Testis (tissue), 3 donors: ENCODE results near the gene GABARAPL1. TPM values are rescaled to one million over a fixed set of nuclear protein-coding genes. Genes with fewer than 3 reads are reported as not detected.

Experiments
- DNase-seq: peaks from one replicate; pipeline ENCODE4 v3.0.0-alpha.2; 2019
- H3K27ac ChIP-seq, 2 donors: fragments of 200-600 bp; sonication (generic); one replicate each; pipeline ENCODE4 v1.5.1; 2019
- H3K27me3 ChIP-seq: fragments of 200-600 bp; sonication (generic); one replicate; pipeline ENCODE4 v1.5.1; 2019
- H3K36me3 ChIP-seq: fragments of 200-600 bp; sonication (generic); one replicate; pipeline ENCODE4 v1.5.1; 2017; ENCODE audit warnings: low read depth; ENCODE audit errors: missing control alignments
- H3K4me1 ChIP-seq: fragments of 200-600 bp; sonication (generic); one replicate; pipeline ENCODE4 v1.5.1; 2019
- H3K4me3 ChIP-seq, 2 donors: fragments of 200-600 bp; sonication (generic); one replicate each; pipeline ENCODE4 v1.5.1; 2017 to 2019
- H3K9me3 ChIP-seq: fragments of 200-600 bp; sonication (generic); one replicate; pipeline ENCODE4 v1.5.1; 2017
- POLR2A ChIP-seq: fragments of 450-650 bp; IDR thresholded peaks from one replicate; pipeline ENCODE4 v1.6.1; 2017; ENCODE audit warnings: antibody characterized with exemption, mild to moderate bottlenecking, moderate library complexity
- WGBS, 2 donors: methylation state at CpG; one replicate each; pipeline ENCODE4 v1.1.5; 2018; 5-methylcytosine and 5-hydroxymethylcytosine counted together
- intact Hi-C: fragments of 100-400 bp; cut with DNase I; formaldehyde crosslinking; loops from one replicate; pipeline ENCODE4 v1.15.1; 2023; ENCODE audit warnings: low total_unique reads
- polyA plus RNA-seq: library from polyadenylated mRNA; stranded (reverse); fragments of 350-450 nt; fragmentation: Illumina TruSeq; extraction: RNeasy Lipid Tissue Mini Kit (QIAGEN cat#74804); gene quantifications from one replicate; pipeline ENCODE4 v1.2.3, GENCODE V29; 2014; ENCODE audit warnings: low read depth, low replicate concordance; ENCODE audit not compliant: insufficient read depth
- total RNA-seq, 2 donors: library from RNA; depleted of rRNA; stranded (reverse); fragments of >200 nt; gene quantifications; one replicate each; pipeline ENCODE4 v1.2.3, GENCODE V29; 2016
- TF ChIP-seq, protein P1 (sequence below), 3 experiments: fragments of 450-650 bp in 2 of 3; fragments of 200-600 bp in 1 of 3; sonication (generic) in 1 of 3; IDR thresholded peaks; one replicate each; pipeline ENCODE4 v1.5.1; 2016 to 2019; ENCODE audit warnings: antibody characterized with exemption in 3 of 3, mild to moderate bottlenecking in 2 of 3, moderate library complexity in 1 of 3

GABARAPL1 gene
- total and polyA plus RNA-seq, 3 donors from 2014 or later = 56.2 to 74.0 (median 67.7) TPM

DNA sequence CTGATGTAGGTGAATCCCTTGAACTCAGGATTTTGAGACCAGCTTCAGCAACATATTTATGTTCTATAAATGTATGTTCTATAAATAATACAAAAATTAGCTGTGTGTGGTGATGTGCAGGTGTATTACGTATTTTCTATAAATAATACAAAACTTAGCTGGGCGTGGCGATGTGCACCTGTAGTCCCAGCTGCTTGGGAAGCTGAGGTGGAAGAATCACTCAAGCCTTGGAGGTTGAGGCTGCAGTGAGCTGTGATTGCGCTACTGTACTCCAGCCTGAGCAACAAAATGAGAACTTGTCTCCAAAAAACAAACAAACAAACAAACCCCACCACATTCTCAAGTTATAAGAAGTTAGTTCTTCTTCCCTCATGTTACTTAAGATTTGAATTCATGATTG is 39.5 kb downstream of the GABARAPL1 start:
- WGBS, 2 donors = 95 to 96% methylated on average over 4 of the region's 4 CpGs
- DNase-seq = no peak
- Histone ChIP-seq H3K27me3 (no peaks in the 10 kb centered on the region), H3K4me3 (no peak overlapping the region), H3K9me3 (no peaks in the 10 kb centered on the region), H3K27ac (no peak overlapping the region), H3K36me3 (no peaks in the 10 kb centered on the region), H3K4me1 (no peaks in the 10 kb centered on the region)
- TF ChIP-seq POLR2A = no peak
- TF ChIP-seq, protein P1, sequence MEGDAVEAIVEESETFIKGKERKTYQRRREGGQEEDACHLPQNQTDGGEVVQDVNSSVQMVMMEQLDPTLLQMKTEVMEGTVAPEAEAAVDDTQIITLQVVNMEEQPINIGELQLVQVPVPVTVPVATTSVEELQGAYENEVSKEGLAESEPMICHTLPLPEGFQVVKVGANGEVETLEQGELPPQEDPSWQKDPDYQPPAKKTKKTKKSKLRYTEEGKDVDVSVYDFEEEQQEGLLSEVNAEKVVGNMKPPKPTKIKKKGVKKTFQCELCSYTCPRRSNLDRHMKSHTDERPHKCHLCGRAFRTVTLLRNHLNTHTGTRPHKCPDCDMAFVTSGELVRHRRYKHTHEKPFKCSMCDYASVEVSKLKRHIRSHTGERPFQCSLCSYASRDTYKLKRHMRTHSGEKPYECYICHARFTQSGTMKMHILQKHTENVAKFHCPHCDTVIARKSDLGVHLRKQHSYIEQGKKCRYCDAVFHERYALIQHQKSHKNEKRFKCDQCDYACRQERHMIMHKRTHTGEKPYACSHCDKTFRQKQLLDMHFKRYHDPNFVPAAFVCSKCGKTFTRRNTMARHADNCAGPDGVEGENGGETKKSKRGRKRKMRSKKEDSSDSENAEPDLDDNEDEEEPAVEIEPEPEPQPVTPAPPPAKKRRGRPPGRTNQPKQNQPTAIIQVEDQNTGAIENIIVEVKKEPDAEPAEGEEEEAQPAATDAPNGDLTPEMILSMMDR (IDR thresholded peaks at IDR 0.05) = no peak
- intact Hi-C loops = no loop called here

DNA sequence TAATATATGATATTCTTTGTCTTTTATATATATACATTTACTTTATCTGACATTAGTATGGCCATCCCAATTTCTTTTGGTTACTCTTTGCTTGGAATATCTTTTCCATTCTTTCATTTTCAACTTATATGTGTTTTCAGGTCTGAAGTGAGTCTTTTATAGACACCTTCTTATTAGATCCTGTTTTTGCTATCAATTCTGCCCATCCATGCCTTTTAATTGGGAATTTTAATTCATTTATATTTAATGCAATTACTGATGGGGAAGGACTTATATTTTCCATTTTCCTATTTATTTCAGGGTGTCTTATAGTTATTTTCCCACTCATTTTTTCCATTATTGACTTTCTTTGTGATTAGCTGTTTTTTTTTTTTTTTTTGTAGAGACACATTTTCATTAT is 43.4 kb downstream of the GABARAPL1 start:
- H3K27ac ChIP-seq = no peak overlapping the region
- no peak for DNase-seq
- no peaks in the 10 kb centered on the region for H3K9me3 ChIP-seq
- no peak overlapping the region for H3K4me3 ChIP-seq
- no peak for TF ChIP-seq POLR2A
- TF ChIP-seq, protein P1 (IDR thresholded peaks at IDR 0.05) = no peak
- H3K36me3 ChIP-seq = no peaks in the 10 kb centered on the region
- no peaks in the 10 kb centered on the region for H3K27me3 ChIP-seq
- intact Hi-C loops = no loop called here
- no peaks in the 10 kb centered on the region for H3K4me1 ChIP-seq

DNA sequence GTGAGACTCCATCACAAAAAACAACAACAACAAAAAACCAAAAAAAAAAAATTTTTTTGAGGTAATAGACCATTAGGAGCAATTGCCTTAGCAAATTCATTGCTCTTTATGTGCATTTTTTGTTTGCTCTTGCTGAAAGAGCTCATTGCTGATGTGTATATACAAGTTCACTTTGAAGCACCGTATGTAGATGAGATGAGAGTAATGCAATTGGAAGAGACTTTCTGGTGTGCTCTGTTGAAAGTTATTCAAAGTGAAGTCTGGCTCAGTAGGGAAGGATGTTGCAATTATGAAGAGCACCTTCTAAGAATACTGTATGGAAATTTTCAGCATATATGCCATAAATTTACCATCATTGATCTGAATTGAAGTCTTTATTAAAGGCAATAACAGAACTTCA is 48.2 kb downstream of the GABARAPL1 start:
- H3K27me3 ChIP-seq = no peaks in the 10 kb centered on the region
- intact Hi-C loops = no loop called here
- no peaks in the 10 kb centered on the region for H3K4me1 ChIP-seq
- H3K9me3 ChIP-seq = no peaks in the 10 kb centered on the region
- H3K36me3 ChIP-seq = no peaks in the 10 kb centered on the region
- no peak overlapping the region for H3K27ac ChIP-seq
- WGBS, 2 donors = 0 to 3% methylated on average over 1 of the region's 1 CpG
- DNase-seq = no peak
- H3K4me3 ChIP-seq = no peak overlapping the region
- TF ChIP-seq POLR2A = no peak

DNA sequence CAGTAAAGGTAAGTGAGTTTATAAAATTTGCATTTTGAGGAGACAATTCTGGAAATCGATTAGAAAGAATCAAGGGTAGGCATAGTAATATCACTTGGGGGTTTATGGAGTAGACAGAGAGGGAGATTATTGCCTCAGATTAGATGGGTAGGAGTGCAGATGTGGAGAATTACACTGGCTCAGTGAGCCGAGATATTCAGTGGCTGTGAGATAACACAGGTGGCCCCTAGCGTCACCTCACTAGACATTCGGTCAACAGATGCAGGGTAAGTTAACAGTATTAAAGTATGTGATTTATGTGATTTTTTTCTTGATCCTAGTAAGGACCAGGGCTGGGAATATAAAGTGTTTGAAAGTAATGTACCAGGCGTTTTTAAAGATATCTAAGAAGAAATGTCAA is 55.4 kb downstream of the GABARAPL1 start:
- 65 to 68% methylated on average over 5 of the region's 5 CpGs for WGBS, 2 donors
- Histone ChIP-seq H3K4me1 (no peaks in the 10 kb centered on the region), H3K4me3 (no peak overlapping the region), H3K27ac (no peak overlapping the region), H3K27me3 (no peaks in the 10 kb centered on the region), H3K9me3 (no peaks in the 10 kb centered on the region), H3K36me3 (no peaks in the 10 kb centered on the region)
- TF ChIP-seq, protein P1 (IDR thresholded peaks at IDR 0.05) = no peak
- no peak for TF ChIP-seq POLR2A
- DNase-seq = no peak
- intact Hi-C loops = no loop called here

DNA sequence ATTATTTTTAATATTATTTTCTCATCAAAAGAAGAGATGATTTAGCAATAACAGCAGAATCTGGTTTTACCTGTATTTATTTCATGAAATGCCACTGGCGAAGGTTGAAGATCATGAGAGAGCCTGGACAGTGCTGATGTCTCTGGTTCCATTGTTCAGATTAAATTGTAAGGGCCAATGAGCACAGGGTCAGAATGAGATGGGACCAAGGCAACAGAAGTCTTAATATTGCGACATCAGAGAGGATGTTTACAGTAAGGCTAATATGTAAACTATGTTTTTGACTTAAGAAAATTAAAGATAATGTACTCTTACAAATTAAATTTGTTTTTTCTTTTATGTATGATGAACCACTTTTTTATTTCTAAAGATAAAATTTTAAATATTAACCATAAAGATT is 59.8 kb downstream of the GABARAPL1 start:
- TF ChIP-seq POLR2A = no peak
- TF ChIP-seq, protein P1 (IDR thresholded peaks at IDR 0.05) = no peak
- H3K4me1 ChIP-seq = no peaks in the 10 kb centered on the region
- intact Hi-C loops = no loop called here
- no peak overlapping the region for H3K27ac ChIP-seq
- DNase-seq = no peak
- no peaks in the 10 kb centered on the region for H3K27me3 ChIP-seq
- WGBS, 2 donors = 86 to 95% methylated on average over 2 of the region's 2 CpGs
- no peak overlapping the region for H3K4me3 ChIP-seq
- no peaks in the 10 kb centered on the region for H3K36me3 ChIP-seq
- no peaks in the 10 kb centered on the region for H3K9me3 ChIP-seq

Other genes with a start within 250 kb of the GABARAPL1 start
- gene CLEC12A, start 241.5 kb upstream of the GABARAPL1 start, total RNA-seq = under 1 TPM in 1 of 2 donors, not detected in 1; 0.31 TPM
- gene CLEC12A, start 241.5 kb upstream of the GABARAPL1 start, polyA plus RNA-seq = 2.0 TPM
- gene CLEC1B, start 213.8 kb upstream of the GABARAPL1 start, total RNA-seq = 1 to 10 TPM in 1 of 2 donors, under 1 TPM in 1; 0.63 to 1.7 TPM
- 1.2 TPM for gene CLEC1B, start 213.8 kb upstream of the GABARAPL1 start, polyA plus RNA-seq
- gene CLEC12B, start 202.2 kb upstream of the GABARAPL1 start, total RNA-seq = 10 to 100 TPM; 76.4 to 77.6 TPM
- gene CLEC12B, start 202.2 kb upstream of the GABARAPL1 start, polyA plus RNA-seq = 34.3 TPM
- 1 to 10 TPM; 2.6 to 5.4 TPM for gene CLEC9A, start 182.2 kb upstream of the GABARAPL1 start, total RNA-seq
- gene CLEC9A, start 182.2 kb upstream of the GABARAPL1 start, polyA plus RNA-seq = 6.3 TPM
- 1 to 10 TPM; 2.7 to 3.2 TPM for gene CLEC1A, start 113.9 kb upstream of the GABARAPL1 start, total RNA-seq
- 2.9 TPM for gene CLEC1A, start 113.9 kb upstream of the GABARAPL1 start, polyA plus RNA-seq
- 1 to 10 TPM; 1.9 to 4.4 TPM for gene CLEC7A, start 82.7 kb upstream of the GABARAPL1 start, total RNA-seq
- 4.8 TPM for gene CLEC7A, start 82.7 kb upstream of the GABARAPL1 start, polyA plus RNA-seq
- 1 to 10 TPM in 1 of 2 donors, under 1 TPM in 1; 0.87 to 2.5 TPM for gene OLR1, start 40.7 kb upstream of the GABARAPL1 start, total RNA-seq
- gene OLR1, start 40.7 kb upstream of the GABARAPL1 start, polyA plus RNA-seq = 5.9 TPM
- gene TMEM52B, start 33.8 kb upstream of the GABARAPL1 start, total RNA-seq = 1 to 10 TPM in 1 of 2 donors, under 1 TPM in 1; 0.74 to 1.2 TPM
- 0.76 TPM for gene TMEM52B, start 33.8 kb upstream of the GABARAPL1 start, polyA plus RNA-seq
- gene KLRD1, start 95.0 kb downstream of the GABARAPL1 start, total RNA-seq = under 1 TPM; 0.71 to 0.87 TPM
- gene KLRD1, start 95.0 kb downstream of the GABARAPL1 start, polyA plus RNA-seq = 1.6 TPM
- 1 to 10 TPM; 1.3 to 2.8 TPM for gene KLRK1, start 177.2 kb downstream of the GABARAPL1 start, total RNA-seq
- gene KLRK1, start 177.2 kb downstream of the GABARAPL1 start, polyA plus RNA-seq = 5.4 TPM
- not detected for gene KLRC4, start 196.9 kb downstream of the GABARAPL1 start, total RNA-seq
- not detected for gene KLRC4, start 196.9 kb downstream of the GABARAPL1 start, polyA plus RNA-seq
- gene KLRC3, start 207.7 kb downstream of the GABARAPL1 start, total RNA-seq = 1 to 10 TPM in 1 of 2 donors, not detected in 1; 1.3 TPM
- gene KLRC3, start 207.7 kb downstream of the GABARAPL1 start, polyA plus RNA-seq = not detected
- under 1 TPM in 1 of 2 donors, not detected in 1; 0.56 TPM for gene KLRC2, start 223.1 kb downstream of the GABARAPL1 start, total RNA-seq
- gene KLRC2, start 223.1 kb downstream of the GABARAPL1 start, polyA plus RNA-seq = not detected
- 1 to 10 TPM; 1.9 TPM for gene KLRC1, start 240.5 kb downstream of the GABARAPL1 start, total RNA-seq
- gene KLRC1, start 240.5 kb downstream of the GABARAPL1 start, polyA plus RNA-seq = 0.37 TPM